Measurements from ENCODE around the gene SOX4. TPM values are rescaled to one million over a fixed set of nuclear protein-coding genes. Genes with fewer than 3 reads are reported as not detected.

The SOX4 gene
- total and polyA plus RNA-seq, 2 donors (not counting 1 experiment from before 2014, with no cell fraction given): 3.5 to 5.0 TPM

- peak overlapping the region in 1 of 2 donors; percentile 57 for H3K27ac ChIP-seq (ENCODE audit: low read length in 2 of 2)
Observed at GRCh38 chr6:21589352-21590345, 3.9 kb upstream of the SOX4 start.

More at GRCh38 chr6:21589352-21590345, 3.9 kb upstream of the SOX4 start:
- Mint-ChIP-seq H3K4me1 (peaks cover 15% of the 10 kb centered on the region), H3K4me3 (peak overlapping the region; percentile 98), H3K9me3 (ENCODE audit: insufficient read depth) (no peaks in the 10 kb centered on the region), H3K27me3 (peaks cover 3% of the 10 kb centered on the region), H3K27ac (no peak overlapping the region)
- 21% methylated on average over 14 of the region's 17 CpGs for WGBS (ENCODE audit: insufficient coverage)
- peak; percentile 84 for DNase-seq
- ChIA-PET CTCF (interaction anchor here (0.7 to 5.1 kb wide), 14 partner anchors 8 to 1030 kb away, joined by 3 to 106 read pairs (median 4); no protein-coding TSS in a partner anchor), POLR2A (interaction anchor here (0.7 kb wide), 1 partner anchor 1026 kb away, joined by 6 read pairs; no protein-coding TSS in a partner anchor)
- intact Hi-C loops (cut with micrococcal nuclease): loop anchor here (1.0 to 5.0 kb wide), 6 partner anchors 8 to 1377 kb away; partner anchors contain the start of gene MBOAT1
- Histone ChIP-seq H3K9me3 (ENCODE audit: control extremely low read depth in 1 of 3, control insufficient read depth in 2 of 3, insufficient read depth in 1 of 3, low read length in 2 of 3) (no peaks in the 10 kb centered on the region), H3K9ac (ENCODE audit: low read length) (peak overlapping the region; percentile 73), H3K4me1 (ENCODE audit: control insufficient read depth in 2 of 2, insufficient read depth in 2 of 2, low read length in 2 of 2) (peaks cover 12 to 27% of the 10 kb centered on the region in 2 donors), H3K4me2 (replicated peaks; ENCODE audit: low read depth, low read length, poor library complexity, severe bottlenecking) (peak overlapping the region; percentile 96), H3K79me2 (ENCODE audit: control insufficient read depth, insufficient read depth, low read length) (no peaks in the 10 kb centered on the region), H3K4me3 (ENCODE audit: control extremely low read depth in 1 of 5, extremely low read depth in 1 of 5, insufficient read depth in 1 of 5, low read depth in 2 of 5, low read length in 4 of 5) (peak overlapping the region; percentile 60 to 98 (median 71)), H2AFZ (ENCODE audit: insufficient read depth, low read depth, low read length, poor library complexity, severe bottlenecking) (peak overlapping the region; percentile 89), H4K20me1 (ENCODE audit: control insufficient read depth, insufficient read depth, low read length, poor library complexity, severe bottlenecking) (no peaks in the 10 kb centered on the region), H3K36me3 (replicated peaks in 1 of 2; ENCODE audit: control extremely low read depth in 1 of 2, control insufficient read depth in 1 of 2, extremely low read depth in 1 of 2, insufficient read depth in 2 of 2, low read length in 1 of 2) (no peaks in the 10 kb centered on the region), H3K27me3 (replicated peaks in 1 of 4; ENCODE audit: control extremely low read depth in 1 of 4, control insufficient read depth in 3 of 4, insufficient read depth in 4 of 4, low read length in 3 of 4) (peaks cover 0 to 7% (median 0%) of the 10 kb centered on the region in 4 experiments)
- TF ChIP-seq CTCF (IDR thresholded peaks at IDR 0.05) (peak; percentile 90), EZH2 (IDR thresholded peaks at IDR 0.05; ENCODE audit: borderline replicate concordance, insufficient read depth, low read depth, low read length, poor library complexity, severe bottlenecking) (no peak)
- ATAC-seq (ENCODE audit: low read depth): peak; percentile 41

Measured in B cell (primary cell).